Measurements from ENCODE around the gene MUSTN1. TPM values are rescaled to one million over a fixed set of nuclear protein-coding genes. Genes with fewer than 3 reads are reported as not detected.

Gene MUSTN1
- total and polyA plus RNA-seq, 2 experiments from 2014 or later: not detected

DNA sequence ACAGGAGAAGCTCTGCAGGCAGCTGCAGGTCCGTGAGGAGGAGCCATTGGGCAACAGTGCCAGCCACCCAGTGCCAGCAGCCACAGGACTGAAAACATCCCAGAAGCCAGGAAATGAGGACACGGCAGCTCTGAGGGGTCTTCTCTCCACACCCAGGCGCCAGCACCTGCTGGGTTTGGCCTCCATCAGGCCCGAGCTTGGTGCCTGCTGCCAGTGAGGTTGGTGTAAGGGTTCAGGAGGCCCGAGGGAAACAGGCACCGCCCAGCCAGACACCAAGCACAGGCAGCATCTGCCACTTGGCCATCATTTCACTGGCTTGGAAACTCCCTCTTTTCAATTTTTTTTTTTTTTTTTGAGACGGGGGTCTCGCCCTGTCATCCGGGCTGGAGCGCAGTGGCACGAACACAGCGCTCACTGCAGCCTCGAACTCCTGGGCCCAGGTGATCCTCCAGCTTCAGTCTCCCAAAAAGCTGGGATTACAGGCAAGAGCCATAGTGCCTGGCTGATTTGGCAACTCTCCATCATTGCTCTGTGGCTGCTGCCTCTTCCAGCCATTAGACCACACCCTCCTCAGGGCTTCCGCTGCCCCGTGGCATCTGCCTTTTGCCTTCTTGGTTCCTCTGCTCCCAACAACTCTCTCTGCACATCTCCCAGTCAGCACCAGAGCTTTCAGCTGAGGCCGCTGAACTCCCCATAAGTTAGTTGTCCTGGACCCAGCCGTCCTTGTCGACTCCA is 41.7 kb downstream of the MUSTN1 start:
- Histone ChIP-seq H3F3A (ENCODE audit: insufficient read depth) (no peaks in the 10 kb centered on the region), H3K4me3 (no peak overlapping the region), H3K4me1 (ENCODE audit: insufficient read depth) (no peaks in the 10 kb centered on the region), H3K4me2 (ENCODE audit: unreplicated experiment) (no peak overlapping the region), H3K9me3 (ENCODE audit: low read depth) (no peaks in the 10 kb centered on the region), H2AFZ (no peak overlapping the region), H3K36me3 (ENCODE audit: low read depth) (no peaks in the 10 kb centered on the region), H3K79me2 (ENCODE audit: insufficient read depth) (no peaks in the 10 kb centered on the region), H3K9me2 (ENCODE audit: insufficient read depth) (no peaks in the 10 kb centered on the region), H3K9ac (no peak overlapping the region), H3K27me3 (replicated peaks; ENCODE audit: insufficient read depth) (no peaks in the 10 kb centered on the region; the same call in 1 of the 2 replicates), H3K27ac (no peak overlapping the region), H4K20me1 (ENCODE audit: insufficient read depth) (no peaks in the 10 kb centered on the region)
- DNase-seq: peak; percentile 68
- in situ Hi-C loops (cut with MboI): no loop called here
- whole genome bisulfite sequencing, 2 experiments (ENCODE audit: low coverage in 1 of 2, low lambda C conversion rate in 2 of 2, missing lambda C conversion rate in 2 of 2): 39 to 44% methylated on average over 18 of the region's 18 CpGs
- TF ChIP-seq EZH2 (IDR thresholded peaks at IDR 0.05; ENCODE audit: insufficient read depth, poor library complexity, severe bottlenecking) (no peak), EZH2phosphoT487 (IDR thresholded peaks at IDR 0.05; ENCODE audit: insufficient read depth, low read depth) (no peak)

DNA sequence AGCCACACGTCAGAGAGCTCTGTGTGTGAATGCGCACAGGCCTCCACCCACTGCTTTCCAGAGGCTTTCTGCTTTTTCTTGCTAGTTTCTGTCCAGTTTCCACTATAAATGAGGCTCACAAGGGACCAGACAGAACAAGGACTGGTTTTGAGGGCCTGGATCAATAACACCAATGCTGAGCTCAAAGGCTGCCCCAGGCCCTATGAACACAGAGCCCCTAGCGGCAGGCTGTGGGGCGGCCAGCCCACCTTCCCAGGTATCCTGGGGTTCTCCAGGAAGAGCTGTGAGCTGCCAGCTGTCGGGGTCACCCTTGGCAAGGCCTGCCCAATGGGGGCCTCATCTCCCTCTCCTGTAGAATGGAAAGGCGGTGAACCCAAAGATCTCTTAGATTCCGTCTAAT is 42.4 kb downstream of the MUSTN1 start:
- Histone ChIP-seq H3K27me3 (replicated peaks; ENCODE audit: insufficient read depth) (no peaks in the 10 kb centered on the region; the same call in 1 of the 2 replicates), H3K4me1 (ENCODE audit: insufficient read depth) (no peaks in the 10 kb centered on the region), H3K4me3 (no peak overlapping the region), H3K4me2 (ENCODE audit: unreplicated experiment) (no peak overlapping the region), H2AFZ (no peak overlapping the region), H4K20me1 (ENCODE audit: insufficient read depth) (no peaks in the 10 kb centered on the region), H3K9ac (no peak overlapping the region), H3K36me3 (ENCODE audit: low read depth) (no peaks in the 10 kb centered on the region), H3K79me2 (ENCODE audit: insufficient read depth) (no peaks in the 10 kb centered on the region), H3K9me3 (ENCODE audit: low read depth) (no peaks in the 10 kb centered on the region), H3K9me2 (ENCODE audit: insufficient read depth) (no peaks in the 10 kb centered on the region), H3F3A (ENCODE audit: insufficient read depth) (no peaks in the 10 kb centered on the region), H3K27ac (no peak overlapping the region)
- DNase-seq: no peak
- 78 to 81% methylated on average over 7 of the region's 7 CpGs for WGBS, 2 experiments (ENCODE audit: low coverage in 1 of 2, low lambda C conversion rate in 2 of 2, missing lambda C conversion rate in 2 of 2)
- in situ Hi-C loops (cut with MboI): no loop called here
- no peak for TF ChIP-seq EZH2phosphoT487 (IDR thresholded peaks at IDR 0.05; ENCODE audit: insufficient read depth, low read depth)

DNA sequence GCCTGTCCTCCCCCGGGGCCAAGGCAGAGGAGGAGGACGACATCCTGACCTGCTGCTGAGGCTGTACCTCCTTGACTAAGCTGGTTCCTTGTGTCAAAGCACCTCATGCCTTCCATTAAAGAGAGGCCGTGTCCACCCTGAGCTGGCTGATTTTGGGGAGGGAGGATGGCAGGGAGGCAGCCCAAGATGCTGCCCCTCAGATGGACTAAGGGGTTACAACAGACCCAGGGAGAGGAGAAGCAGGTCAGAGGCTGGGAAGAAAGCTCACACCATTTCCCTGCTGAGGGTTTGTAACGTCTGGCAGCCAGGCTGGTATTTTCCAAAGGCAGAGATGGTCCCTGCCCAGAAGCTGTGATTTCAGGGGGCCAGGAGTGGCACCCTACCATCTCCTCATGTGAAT is 42.9 kb downstream of the MUSTN1 start:
- in situ Hi-C loops (cut with MboI): no loop called here
- Histone ChIP-seq H4K20me1 (ENCODE audit: insufficient read depth) (no peaks in the 10 kb centered on the region), H3K4me1 (ENCODE audit: insufficient read depth) (no peaks in the 10 kb centered on the region), H3K4me2 (ENCODE audit: unreplicated experiment) (no peak overlapping the region), H3K27me3 (replicated peaks; ENCODE audit: insufficient read depth) (no peaks in the 10 kb centered on the region; the same call in 1 of the 2 replicates), H3K27ac (no peak overlapping the region), H3K9ac (no peak overlapping the region), H3K36me3 (ENCODE audit: low read depth) (no peaks in the 10 kb centered on the region), H3K9me2 (ENCODE audit: insufficient read depth) (no peaks in the 10 kb centered on the region), H3K4me3 (no peak overlapping the region), H3F3A (ENCODE audit: insufficient read depth) (no peaks in the 10 kb centered on the region), H3K79me2 (ENCODE audit: insufficient read depth) (no peaks in the 10 kb centered on the region), H2AFZ (no peak overlapping the region), H3K9me3 (ENCODE audit: low read depth) (no peaks in the 10 kb centered on the region)
- no peak for DNase-seq
- TF ChIP-seq EZH2 (IDR thresholded peaks at IDR 0.05; ENCODE audit: insufficient read depth, poor library complexity, severe bottlenecking) (no peak), EZH2phosphoT487 (IDR thresholded peaks at IDR 0.05; ENCODE audit: insufficient read depth, low read depth) (no peak)
- WGBS, 2 experiments (ENCODE audit: low coverage in 1 of 2, low lambda C conversion rate in 2 of 2, missing lambda C conversion rate in 2 of 2): 51 to 66% methylated on average over 4 of the region's 4 CpGs

DNA sequence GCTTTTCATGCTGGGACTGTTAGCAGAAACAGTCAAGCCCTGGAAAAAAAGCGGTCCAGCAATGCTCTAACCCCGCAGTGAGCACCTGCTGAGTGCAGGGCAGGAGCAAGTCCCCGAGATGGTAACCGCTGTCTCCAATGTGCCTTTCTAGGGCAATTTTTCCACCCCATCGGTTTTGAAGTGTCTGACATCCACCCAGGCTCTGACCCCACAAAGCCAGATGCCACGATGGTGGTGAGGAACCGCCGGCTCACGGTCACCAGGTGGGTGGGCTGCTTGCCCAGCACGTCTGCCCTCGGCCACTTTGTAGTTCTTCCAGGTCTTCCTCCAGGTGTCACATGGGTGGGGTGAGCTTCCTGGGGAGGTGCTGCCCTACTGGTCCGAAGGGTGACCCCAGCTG is 43.5 kb downstream of the MUSTN1 start:
- no peaks in the 10 kb centered on the region for H3K79me2 ChIP-seq (ENCODE audit: insufficient read depth)
- in situ Hi-C loops (cut with MboI): no loop called here
- H3K9me2 ChIP-seq (ENCODE audit: insufficient read depth): no peaks in the 10 kb centered on the region
- no peaks in the 10 kb centered on the region for H3K9me3 ChIP-seq (ENCODE audit: low read depth)
- no peak for DNase-seq
- no peaks in the 10 kb centered on the region for H3K36me3 ChIP-seq (ENCODE audit: low read depth)
- H3F3A ChIP-seq (ENCODE audit: insufficient read depth): no peaks in the 10 kb centered on the region
- TF ChIP-seq EZH2 (IDR thresholded peaks at IDR 0.05; ENCODE audit: insufficient read depth, poor library complexity, severe bottlenecking) (no peak), EZH2phosphoT487 (IDR thresholded peaks at IDR 0.05; ENCODE audit: insufficient read depth, low read depth) (no peak)
- H3K4me3 ChIP-seq: no peak overlapping the region
- H4K20me1 ChIP-seq (ENCODE audit: insufficient read depth): no peaks in the 10 kb centered on the region
- no peak overlapping the region for H2AFZ ChIP-seq
- H3K27ac ChIP-seq: no peak overlapping the region
- 78 to 81% methylated on average over 12 of the region's 12 CpGs for WGBS, 2 experiments (ENCODE audit: low coverage in 1 of 2, low lambda C conversion rate in 2 of 2, missing lambda C conversion rate in 2 of 2)
- no peak overlapping the region for H3K9ac ChIP-seq
- no peaks in the 10 kb centered on the region for H3K4me1 ChIP-seq (ENCODE audit: insufficient read depth)
- H3K27me3 ChIP-seq (replicated peaks; ENCODE audit: insufficient read depth): no peaks in the 10 kb centered on the region; the same call in 1 of the 2 replicates
- H3K4me2 ChIP-seq (ENCODE audit: unreplicated experiment): no peak overlapping the region
